ENCODE measurements around the gene HK3. TPM values are rescaled to one million over a fixed set of nuclear protein-coding genes. Genes with fewer than 3 reads are reported as not detected.

The HK3 gene
- total RNA-seq, 1 experiment from 2014 or later, result 0.17 TPM

- no peak for ATAC-seq
- no peak for TF ChIP-seq E2F5 (CRISPR knock-in tag; IDR thresholded peaks at IDR 0.05)
- no peak for TF ChIP-seq ZNF138 (CRISPR knock-in tag; conservative IDR thresholded peaks at IDR 0.05)
- no peak for TF ChIP-seq GRHL2 (CRISPR knock-in tag; IDR thresholded peaks at IDR 0.05; ENCODE audit: insufficient replicate concordance, severe bottlenecking)
- TF ChIP-seq ZNF281 (CRISPR knock-in tag; IDR thresholded peaks at IDR 0.05), result no peak
- no peak for TF ChIP-seq TCF7 (CRISPR knock-in tag; IDR thresholded peaks at IDR 0.05; ENCODE audit: low read depth)
- TF ChIP-seq ATF1 (CRISPR knock-in tag; IDR thresholded peaks at IDR 0.05), result no peak
- no peak for TF ChIP-seq ZNF532 (CRISPR knock-in tag; IDR thresholded peaks at IDR 0.05; ENCODE audit: borderline replicate concordance)
- POLR2A ChIA-PET, result no interaction called here
- no peaks in the 10 kb centered on the region for H3K36me3 Mint-ChIP-seq
- no peaks in the 10 kb centered on the region for H3K9me3 Mint-ChIP-seq
- DNase-seq (ENCODE audit: low spot score), result no peak
- H3K4me1 Mint-ChIP-seq, result no peaks in the 10 kb centered on the region
- H3K27me3 Mint-ChIP-seq (ENCODE audit: low read depth), result no peaks in the 10 kb centered on the region
- H3K27ac Mint-ChIP-seq, result no peak overlapping the region
- CTCF ChIA-PET, result interaction anchor here (1.1 kb wide), 1 partner anchor 221 kb away, joined by 9 read pairs; no protein-coding TSS in a partner anchor
- no peak overlapping the region for H3K4me3 Mint-ChIP-seq
Measured at GRCh38 chr5:176881816-176882566, 17.2 kb downstream of the HK3 start.

GRCh38 chr5:176881021-176881749 lies 18.0 kb downstream of the HK3 start:
- no peak for ATAC-seq
- Mint-ChIP-seq H3K36me3 (no peaks in the 10 kb centered on the region), H3K27ac (peak overlapping the region; percentile 72; the same call in 1 of the 2 replicates), H3K27me3 (ENCODE audit: low read depth) (no peaks in the 10 kb centered on the region), H3K4me1 (no peaks in the 10 kb centered on the region), H3K9me3 (no peaks in the 10 kb centered on the region), H3K4me3 (no peak overlapping the region)
- ChIA-PET POLR2A (no interaction called here), CTCF (interaction anchor here (1.1 to 2.0 kb wide), 3 partner anchors 181 to 221 kb away, joined by 3 to 9 read pairs (median 6); no protein-coding TSS in a partner anchor)
- no peak for DNase-seq (ENCODE audit: low spot score)
- no peak for TF ChIP-seq TEAD1 (CRISPR knock-in tag; IDR thresholded peaks at IDR 0.05)
- no peak for TF ChIP-seq ZNF425 (CRISPR knock-in tag; conservative IDR thresholded peaks at IDR 0.05)
- no peak for TF ChIP-seq PREB (CRISPR knock-in tag; IDR thresholded peaks at IDR 0.05; ENCODE audit: borderline replicate concordance)
- TF ChIP-seq NR1H2 (CRISPR knock-in tag; IDR thresholded peaks at IDR 0.05), result no peak
- TF ChIP-seq ZNF416 (CRISPR knock-in tag; IDR thresholded peaks at IDR 0.05), result no peak
- TF ChIP-seq FOXJ3 (CRISPR knock-in tag; IDR thresholded peaks at IDR 0.05; ENCODE audit: borderline replicate concordance), result no peak
- TF ChIP-seq ERG (CRISPR knock-in tag; IDR thresholded peaks at IDR 0.05), result no peak
- TF ChIP-seq ZNF263 (CRISPR knock-in tag; IDR thresholded peaks at IDR 0.05; ENCODE audit: low read depth), result no peak
- no peak for TF ChIP-seq KAT7 (CRISPR knock-in tag; IDR thresholded peaks at IDR 0.05; ENCODE audit: borderline replicate concordance)
- TF ChIP-seq USF1 (CRISPR knock-in tag; IDR thresholded peaks at IDR 0.05), result no peak

Data from WTC11 (cell line).